K562 (cell line): ENCODE data around the gene ELF2. TPM values are rescaled to one million over a fixed set of nuclear protein-coding genes. Genes with fewer than 3 reads are reported as not detected.
A peak's percentile ranks its signal among the peaks of the same experiment; 100 is the strongest.

Source experiments
- ATAC-seq: fragments of 200-7000 bp; cut with Tn5 transposase; 3 replicates; pipeline ENCODE4 v1.9.1; 2020; ENCODE audit warnings: moderate library complexity
- BruUV-seq: library from RNA; stranded (reverse); fragments of 400-500 nt; replicated peaks from 2 replicates; lab custom pipeline; 2021; lab: Mats Ljungman, UMichigan
- CTCF ChIA-PET: fragments of 300-600 bp; formaldehyde crosslinking; extraction: SDS; loops from one replicate; lab custom pipeline; 2021; ENCODE audit warnings: low intra/inter-chr PET ratio; lab: Yijun Ruan, JAX
- POLR2A ChIA-PET: fragments of 300-600, 350-650 bp; sonication (Branson Sonifier 250); formaldehyde crosslinking; extraction: SDS; loops from one replicate; lab custom pipeline; 2021; ENCODE audit warnings: antibody characterized with exemption, inconsistent platforms; lab: Yijun Ruan, JAX
- DNase-seq, 4 experiments: peaks; one replicate each; pipeline versions ENCODE4 v3.0.0 to v3.0.0-alpha.2; 2011 to 2018; ENCODE audit warnings: low spot score in 3 of 4, mixed read lengths in 3 of 4; ENCODE audit errors: extremely low read depth in 1 of 4
- FAIRE-seq: peaks from 2 replicates; lab custom pipeline; 2011; peaks lifted over from hg19 to GRCh38; lab: Jason Lieb, UNC
- H2AFZ ChIP-seq: 2 replicates; pipeline ENCODE4 v1.6.0; 2011; ENCODE audit warnings: low read depth, low read length, control low read depth, inconsistent platforms
- H3K27ac ChIP-seq: fragments of 200-600 bp; 3 replicates; pipeline ENCODE4 v1.8.0; 2011; ENCODE audit warnings: low read depth, mild to moderate bottlenecking, control low read depth, inconsistent platforms, low read length, moderate library complexity, mixed read lengths; ENCODE audit errors: extremely low read depth
- H3K27me3 ChIP-seq, 2 experiments: fragments of 300-600 bp in 1 of 2; 2 replicates in 1 of 2; 3 replicates in 1 of 2; pipeline versions ENCODE4 v1.6.0 to v1.8.0; 2011; ENCODE audit warnings: inconsistent platforms in 2 of 2, low read length in 2 of 2, mild to moderate bottlenecking in 1 of 2, mixed read lengths in 1 of 2, moderate library complexity in 1 of 2; ENCODE audit not compliant: control insufficient read depth in 2 of 2, insufficient read depth in 2 of 2
- H3K36me3 ChIP-seq: fragments of 300-600 bp; 3 replicates; pipeline ENCODE4 v1.8.0; 2011; ENCODE audit warnings: mild to moderate bottlenecking, low read length, inconsistent platforms; ENCODE audit not compliant: control insufficient read depth, insufficient read depth
- H3K4me1 ChIP-seq, 2 experiments: fragments of 200-600 bp in 1 of 2; replicated peaks in 1 of 2; 2 replicates in 1 of 2; 3 replicates in 1 of 2; pipeline versions ENCODE4 v1.5.1 to v1.8.0; 2011; ENCODE audit warnings: inconsistent platforms in 2 of 2, low read length in 2 of 2, mild to moderate bottlenecking in 1 of 2, mixed read lengths in 1 of 2, moderate library complexity in 1 of 2; ENCODE audit not compliant: control insufficient read depth in 2 of 2, insufficient read depth in 2 of 2
- H3K4me2 ChIP-seq: 2 replicates; pipeline ENCODE4 v1.6.1; 2011; ENCODE audit warnings: low read length, control low read depth, inconsistent platforms, mixed read lengths; ENCODE audit not compliant: insufficient read depth
- H3K4me3 ChIP-seq: fragments of 200-600 bp; sonication (generic), shearing (Covaris generic); 2 replicates; pipeline ENCODE4 v1.5.1; 2016; ENCODE audit warnings: control low read depth, inconsistent platforms
- H3K79me2 ChIP-seq: fragments of 200-600 bp; 3 replicates; pipeline ENCODE4 v1.8.0; 2011; ENCODE audit warnings: low read length, inconsistent platforms; ENCODE audit not compliant: control insufficient read depth, insufficient read depth
- H3K9ac ChIP-seq, 2 experiments: 2 replicates each; pipeline versions ENCODE4 v1.6.0 to v1.6.1; 2011; ENCODE audit warnings: low read depth in 2 of 2, low read length in 2 of 2, control low read depth in 1 of 2, inconsistent platforms in 1 of 2, mild to moderate bottlenecking in 1 of 2, mixed read lengths in 1 of 2; ENCODE audit not compliant: insufficient read depth in 1 of 2
- H3K9me1 ChIP-seq: one replicate; pipeline ENCODE4 v1.6.0; 2011; ENCODE audit warnings: inconsistent platforms, mild to moderate bottlenecking, low read length, moderate library complexity; ENCODE audit not compliant: control insufficient read depth, insufficient read depth
- H3K9me3 ChIP-seq: replicated peaks from 2 replicates; pipeline ENCODE4 v1.5.1; 2011; ENCODE audit warnings: low read depth, low read length, inconsistent platforms; ENCODE audit not compliant: control insufficient read depth, insufficient read depth
- H4K20me1 ChIP-seq: replicated peaks from 2 replicates; pipeline ENCODE4 v1.6.1; 2011; ENCODE audit warnings: low read length, inconsistent platforms, mixed read lengths; ENCODE audit not compliant: control insufficient read depth, insufficient read depth
- ARHGAP35 ChIP-seq: fragments of 450-650 bp; IDR thresholded peaks from 2 replicates; pipeline ENCODE4 v1.6.1; 2018; ENCODE audit not compliant: partially characterized antibody
- ARID2 ChIP-seq: fragments of 450-650 bp; IDR thresholded peaks from 2 replicates; pipeline ENCODE4 v1.6.1; 2017; ENCODE audit warnings: antibody characterized with exemption, mild to moderate bottlenecking
- CC2D1A ChIP-seq: fragments of 450-650 bp; IDR thresholded peaks from 2 replicates; pipeline ENCODE4 v1.6.1; 2017; ENCODE audit warnings: mild to moderate bottlenecking
- CCAR2 ChIP-seq: fragments of 200-400 bp; formaldehyde crosslinking; IDR thresholded peaks from 2 replicates; pipeline ENCODE4 v1.6.1; 2017; ENCODE audit warnings: mild to moderate bottlenecking, low read depth, low read length
- EHMT2 ChIP-seq: fragments of 450-650 bp; IDR thresholded peaks from 2 replicates; pipeline ENCODE4 v1.6.1; 2018; ENCODE audit warnings: antibody characterized with exemption
- GATAD2A ChIP-seq: fragments of 450-650 bp; IDR thresholded peaks from 2 replicates; pipeline ENCODE4 v1.6.1; 2017
- ILK ChIP-seq: fragments of 450-650 bp; IDR thresholded peaks from 2 replicates; pipeline ENCODE4 v1.6.1; 2016; ENCODE audit warnings: missing genetic modification characterization, low read depth, mild to moderate bottlenecking, missing compliant biosample characterization, moderate library complexity, borderline replicate concordance
- OTX1 ChIP-seq: fragments of 450-650 bp; formaldehyde crosslinking; IDR thresholded peaks from 2 replicates; pipeline ENCODE4 v1.4.0; 2022; ENCODE audit warnings: mild to moderate bottlenecking
- SAP30 ChIP-seq: fragments of 200-600 bp; sonication (generic); IDR thresholded peaks from 2 replicates; pipeline ENCODE4 v1.6.1; 2012; ENCODE audit warnings: borderline replicate concordance, low read depth, mild to moderate bottlenecking, moderate library complexity, low read length, control low read depth, inconsistent platforms; ENCODE audit not compliant: insufficient read depth, poor library complexity, severe bottlenecking
- SMARCE1 ChIP-seq: fragments of 450-650 bp; IDR thresholded peaks from 2 replicates; pipeline ENCODE4 v1.7.1; 2016; ENCODE audit warnings: mild to moderate bottlenecking
- SPI1 ChIP-seq: IDR thresholded peaks from 2 replicates; pipeline ENCODE4 v1.6.1; 2011; ENCODE audit warnings: low read depth, low read length, control low read depth, borderline replicate concordance
- TFAP4 ChIP-seq: sonication (generic); formaldehyde crosslinking; IDR thresholded peaks from 2 replicates; pipeline ENCODE4 v1.8.0; 2022; ENCODE audit warnings: missing genetic modification reagents, mild to moderate bottlenecking, moderate library complexity, borderline replicate concordance
- THRAP3 ChIP-seq: fragments of 450-650 bp; IDR thresholded peaks from 2 replicates; pipeline ENCODE4 v1.6.1; 2016; ENCODE audit warnings: mild to moderate bottlenecking, inconsistent platforms, borderline replicate concordance
- YBX1 ChIP-seq: fragments of 450-650 bp; IDR thresholded peaks from 2 replicates; pipeline ENCODE4 v1.7.1; 2016; ENCODE audit warnings: mild to moderate bottlenecking
- ZNF140 ChIP-seq: fragments of 250-450 bp; sonication (Bioruptor Pico); IDR thresholded peaks from 2 replicates; pipeline ENCODE4 v1.8.0; 2021; ENCODE audit warnings: moderate library complexity, mild to moderate bottlenecking, inconsistent platforms
- ZNF780A ChIP-seq: fragments of 250-450 bp; sonication (Bioruptor Pico); IDR thresholded peaks from 2 replicates; pipeline ENCODE4 v1.5.0; 2021; ENCODE audit warnings: mild to moderate bottlenecking
- WGBS: fragments of 100-300 bp; shearing (Covaris generic); methylation state at CpG from one replicate; pipeline ENCODE4 v1.1.6; 2016; ENCODE audit warnings: low coverage, mixed read lengths; ENCODE audit not compliant: insufficient coverage; ENCODE audit errors: missing lambda C conversion rate; 5-methylcytosine and 5-hydroxymethylcytosine counted together
- in situ Hi-C: fragments of 300-500 bp; cut with MboI; formaldehyde crosslinking; loops from 4 replicates; pipeline ENCODE4 v1.15.0; 2018; ENCODE audit warnings: inconsistent platforms, mixed read lengths
- intact Hi-C: fragments of 100-400 bp; cut with micrococcal nuclease; formaldehyde crosslinking; loops from 2 replicates; pipeline ENCODE4 v1.14.2; 2022
- polyA plus RNA-seq, 8 experiments: library from polyadenylated mRNA; depleted of rRNA in 4 of 8; stranded (reverse) in 5 of 8; unstranded in 3 of 8; fragments of >200 nt; fragmentation: Nextera tagmentation in 2 of 8; fragmentation: Illumina TruSeq in 1 of 8; extraction: Ambion mirVana in 2 of 8; extraction: Trizol in 1 of 8; gene quantifications; 2 replicates each; pipeline versions ENCODE4 v1.2.1 to v1.2.3, GENCODE V29; 2011 to 2014; ENCODE audit warnings: inconsistent platforms in 1 of 8, missing spikeins in 1 of 8
- total RNA-seq, 7 experiments: library from RNA; depleted of rRNA in 6 of 7; stranded (reverse); fragments of >200 nt in 6 of 7; fragmentation: Illumina TruSeq in 2 of 7; extraction: Trizol in 2 of 7; gene quantifications; 2 replicates each; pipeline versions ENCODE4 v1.2.1 to v1.2.3, GENCODE V29; 2011 to 2021; ENCODE audit warnings: low replicate concordance in 1 of 7
- TF ChIP-seq, protein P1 (sequence below): fragments of 450-650 bp; formaldehyde crosslinking; IDR thresholded peaks from 2 replicates; pipeline ENCODE4 v1.4.0; 2022; ENCODE audit warnings: missing genetic modification characterization
- TF ChIP-seq, protein P2 (sequence below): fragments of 450-650 bp; IDR thresholded peaks from 2 replicates; pipeline ENCODE4 v1.6.1; 2016; ENCODE audit warnings: borderline replicate concordance
- TF ChIP-seq, protein P3 (sequence below): fragments of 250-450 bp; sonication (Bioruptor Pico); IDR thresholded peaks from 2 replicates; pipeline ENCODE4 v1.9.0; 2021; ENCODE audit warnings: mild to moderate bottlenecking

ELF2 gene
- total and polyA plus RNA-seq, 9 of the 15 experiments (the other 6 are each of a cell fraction or from before 2014, with no cell fraction given), result 9.4 to 58.7 (median 41.6) TPM

DNA sequence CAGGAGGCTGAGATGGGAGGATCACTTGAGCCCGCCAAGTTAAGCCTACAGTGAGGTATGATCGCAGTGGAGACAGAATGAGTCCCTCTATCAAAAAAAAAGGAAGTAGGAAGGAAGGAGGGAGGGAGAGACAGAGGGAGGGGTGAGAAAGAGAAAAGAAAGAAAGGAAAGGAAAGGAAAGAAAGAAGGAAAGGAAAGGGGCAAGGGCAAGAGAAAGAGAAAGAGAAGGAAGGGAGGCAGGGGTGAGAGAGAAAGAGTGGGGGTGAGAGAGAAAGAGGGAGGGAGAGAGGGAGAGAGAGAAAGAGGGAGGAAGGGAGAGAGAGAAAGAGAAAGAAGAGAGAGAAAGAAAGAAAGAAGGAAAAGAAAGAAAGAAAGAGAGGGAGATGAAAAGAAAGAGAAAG is 13.2 kb downstream of the ELF2 start:
- no peak for FAIRE-seq
- TF ChIP-seq CCAR2 (no peak), EHMT2 (peak; percentile 56; the same call in 1 of the 2 replicates), SMARCE1 (peak; percentile 63), CC2D1A (peak; percentile 57), ARID2 (0 out of 2 replicates have a peak, but pooled peaks have one; percentile 57), SAP30 (no peak), ZNF140 (CRISPR knock-in tag) (no peak), OTX1 (CRISPR knock-in tag) (0 out of 2 replicates have a peak, but pooled peaks have one; percentile 8), YBX1 (0 out of 2 replicates have a peak, but pooled peaks have one; percentile 39), SPI1 (peak; percentile 56; the same call in 1 of the 2 replicates), TFAP4 (CRISPR knock-in tag) (no peak), THRAP3 (0 out of 2 replicates have a peak, but pooled peaks have one; percentile 55), ILK (tag) (no peak), ARHGAP35 (peak; percentile 62), GATAD2A (peak; percentile 74; the same call in 1 of the 2 replicates), ZNF780A (CRISPR knock-in tag) (no peak)
- TF ChIP-seq, protein P1, sequence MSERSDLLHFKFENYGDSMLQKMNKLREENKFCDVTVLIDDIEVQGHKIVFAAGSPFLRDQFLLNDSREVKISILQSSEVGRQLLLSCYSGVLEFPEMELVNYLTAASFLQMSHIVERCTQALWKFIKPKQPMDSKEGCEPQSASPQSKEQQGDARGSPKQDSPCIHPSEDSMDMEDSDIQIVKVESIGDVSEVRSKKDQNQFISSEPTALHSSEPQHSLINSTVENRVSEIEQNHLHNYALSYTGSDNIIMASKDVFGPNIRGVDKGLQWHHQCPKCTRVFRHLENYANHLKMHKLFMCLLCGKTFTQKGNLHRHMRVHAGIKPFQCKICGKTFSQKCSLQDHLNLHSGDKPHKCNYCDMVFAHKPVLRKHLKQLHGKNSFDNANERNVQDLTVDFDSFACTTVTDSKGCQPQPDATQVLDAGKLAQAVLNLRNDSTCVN, result peak; percentile 80; the same call in 1 of the 2 replicates
- TF ChIP-seq, protein P2, sequence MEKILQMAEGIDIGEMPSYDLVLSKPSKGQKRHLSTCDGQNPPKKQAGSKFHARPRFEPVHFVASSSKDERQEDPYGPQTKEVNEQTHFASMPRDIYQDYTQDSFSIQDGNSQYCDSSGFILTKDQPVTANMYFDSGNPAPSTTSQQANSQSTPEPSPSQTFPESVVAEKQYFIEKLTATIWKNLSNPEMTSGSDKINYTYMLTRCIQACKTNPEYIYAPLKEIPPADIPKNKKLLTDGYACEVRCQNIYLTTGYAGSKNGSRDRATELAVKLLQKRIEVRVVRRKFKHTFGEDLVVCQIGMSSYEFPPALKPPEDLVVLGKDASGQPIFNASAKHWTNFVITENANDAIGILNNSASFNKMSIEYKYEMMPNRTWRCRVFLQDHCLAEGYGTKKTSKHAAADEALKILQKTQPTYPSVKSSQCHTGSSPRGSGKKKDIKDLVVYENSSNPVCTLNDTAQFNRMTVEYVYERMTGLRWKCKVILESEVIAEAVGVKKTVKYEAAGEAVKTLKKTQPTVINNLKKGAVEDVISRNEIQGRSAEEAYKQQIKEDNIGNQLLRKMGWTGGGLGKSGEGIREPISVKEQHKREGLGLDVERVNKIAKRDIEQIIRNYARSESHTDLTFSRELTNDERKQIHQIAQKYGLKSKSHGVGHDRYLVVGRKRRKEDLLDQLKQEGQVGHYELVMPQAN, result 0 out of 2 replicates have a peak, but pooled peaks have one; percentile 34
- TF ChIP-seq, protein P3, sequence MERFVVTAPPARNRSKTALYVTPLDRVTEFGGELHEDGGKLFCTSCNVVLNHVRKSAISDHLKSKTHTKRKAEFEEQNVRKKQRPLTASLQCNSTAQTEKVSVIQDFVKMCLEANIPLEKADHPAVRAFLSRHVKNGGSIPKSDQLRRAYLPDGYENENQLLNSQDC (CRISPR knock-in tag), result no peak

More for the DNA sequence above, 13.2 kb downstream of the ELF2 start:
- no peaks in the 10 kb centered on the region; the same call in 1 of the 2 replicates for H4K20me1 ChIP-seq
- H3K36me3 ChIP-seq, result peaks cover 2% of the 10 kb centered on the region; the same call in 1 of the 3 replicates
- peak overlapping the region; percentile 28 to 69; a peak in 2 of 4 replicates for H3K9ac ChIP-seq
- H3K27ac ChIP-seq, result peak overlapping the region; percentile 54; the same call in 1 of the 3 replicates
- no peak overlapping the region for H3K4me3 ChIP-seq
- H3K4me1 ChIP-seq, result peaks cover 15 to 18% of the 10 kb centered on the region in 2 experiments
- peaks cover 84% of the 10 kb centered on the region for H3K79me2 ChIP-seq
- WGBS, result 21% methylated on average over 2 of the region's 2 CpGs
- in situ Hi-C loops, result loop anchor here (10.0 kb wide), 1 partner anchor 59 kb away; no protein-coding TSS in a partner anchor
- H3K27me3 ChIP-seq, result no peaks in the 10 kb centered on the region
- H3K4me2 ChIP-seq, result peak overlapping the region; percentile 62
- ATAC-seq (peak; percentile 63), DNase-seq (peak in 1 of 4 experiments; percentile 42)
- CTCF ChIA-PET, result no interaction called here
- no peaks in the 10 kb centered on the region for H3K9me1 ChIP-seq
- H3K9me3 ChIP-seq, result no peaks in the 10 kb centered on the region
- no peak overlapping the region for H2AFZ ChIP-seq
- BruUV-seq, result no TSS peak
- POLR2A ChIA-PET, result interaction anchor here (0.6 to 3.1 kb wide), 2 partner anchors 10 to 134 kb away, joined by 3 to 9 read pairs; no protein-coding TSS in a partner anchor
- intact Hi-C loops, result no loop called here
